NCI-H128 (cell line): ENCODE measurements around the gene CERS6.

ENCODE experiments used
- DNase-seq: peaks from one replicate; lab custom pipeline; 2025; ENCODE audit not compliant: unreplicated experiment; lab: John Stamatoyannopoulos, UW

Gene CERS6

DNA sequence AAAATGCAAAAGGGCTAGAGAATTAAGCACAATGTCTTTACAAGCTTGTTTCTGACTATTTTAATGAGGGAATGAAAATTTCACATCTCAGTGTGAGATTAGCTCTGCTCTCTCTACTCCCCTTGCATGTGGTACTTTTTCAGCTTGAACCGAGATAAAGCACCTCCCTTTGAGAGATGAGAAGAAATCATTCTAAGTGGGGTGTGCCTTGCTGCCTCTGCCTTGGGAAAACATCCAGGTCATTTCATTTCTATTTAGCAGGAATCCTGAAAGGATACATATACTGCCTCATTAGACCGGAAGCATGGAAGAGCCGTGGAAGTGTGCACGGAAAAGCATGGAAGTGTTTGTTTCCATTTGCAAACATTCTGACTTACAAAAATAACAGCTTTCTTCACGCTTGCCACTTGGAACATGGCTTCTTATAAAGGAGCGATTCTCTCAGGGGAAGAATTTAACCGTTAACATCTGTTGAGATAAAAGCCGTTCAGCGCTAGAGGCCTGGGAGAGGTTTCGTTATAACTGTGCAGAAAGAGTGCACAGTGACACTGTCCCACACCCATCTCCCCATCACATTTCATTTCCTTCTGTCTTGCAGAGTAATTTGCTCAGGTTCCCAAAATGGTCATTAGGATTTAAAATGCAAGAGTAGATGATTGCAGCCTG, 363.1 kb downstream of the CERS6 start:
- no peak for DNase-seq

DNA sequence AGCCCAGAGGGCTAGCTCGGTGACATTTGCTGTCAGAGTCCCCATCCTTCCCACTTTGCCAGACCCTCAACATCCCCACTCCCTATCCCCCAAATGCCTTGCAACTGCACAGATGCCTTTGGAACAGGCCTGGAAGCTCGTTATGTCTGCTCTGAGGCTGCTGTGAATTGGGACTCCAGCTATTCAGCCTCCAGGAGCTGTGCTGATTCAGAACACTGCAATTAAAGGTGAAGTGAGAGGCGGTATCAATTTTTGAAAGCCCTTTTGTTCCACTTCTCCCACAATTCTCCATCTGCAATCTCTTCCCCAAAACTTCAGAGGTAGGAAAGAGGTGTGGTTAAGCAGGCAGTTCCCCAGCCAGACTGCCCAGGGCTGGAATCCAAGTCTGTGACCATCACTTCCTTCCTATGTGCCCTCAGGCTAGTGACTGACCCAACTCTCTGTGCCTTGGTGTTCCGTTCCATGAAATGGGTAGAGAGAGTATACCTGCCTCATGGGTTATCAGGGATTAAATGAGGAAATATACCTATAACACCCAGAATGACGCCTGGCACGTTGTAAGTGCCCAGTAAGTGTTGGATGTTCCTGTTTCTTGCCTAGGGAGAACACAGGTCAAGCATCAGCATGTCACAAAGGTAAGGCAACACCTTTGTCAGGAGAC, 363.9 kb downstream of the CERS6 start:
- no peak for DNase-seq

DNA sequence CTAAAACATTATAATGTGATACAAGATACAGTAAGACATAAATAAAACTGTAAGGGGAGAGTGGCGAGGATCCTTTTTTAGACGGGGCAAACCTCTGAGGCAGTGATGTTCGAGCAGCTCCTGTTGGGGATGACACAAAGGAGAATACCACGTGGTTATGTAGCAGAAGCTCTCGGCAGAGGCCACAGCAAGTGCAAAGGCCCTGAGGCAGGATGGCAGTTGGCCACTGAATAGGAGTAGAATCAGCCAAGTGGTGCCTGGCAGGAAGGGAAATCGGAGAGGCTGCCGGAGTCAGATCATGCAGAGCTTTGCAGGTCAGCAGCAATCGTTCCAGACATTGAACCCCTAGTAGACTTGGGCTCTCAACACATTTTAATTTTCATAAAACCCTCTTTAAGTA, 365.5 kb downstream of the CERS6 start:
- no peak for DNase-seq

DNA sequence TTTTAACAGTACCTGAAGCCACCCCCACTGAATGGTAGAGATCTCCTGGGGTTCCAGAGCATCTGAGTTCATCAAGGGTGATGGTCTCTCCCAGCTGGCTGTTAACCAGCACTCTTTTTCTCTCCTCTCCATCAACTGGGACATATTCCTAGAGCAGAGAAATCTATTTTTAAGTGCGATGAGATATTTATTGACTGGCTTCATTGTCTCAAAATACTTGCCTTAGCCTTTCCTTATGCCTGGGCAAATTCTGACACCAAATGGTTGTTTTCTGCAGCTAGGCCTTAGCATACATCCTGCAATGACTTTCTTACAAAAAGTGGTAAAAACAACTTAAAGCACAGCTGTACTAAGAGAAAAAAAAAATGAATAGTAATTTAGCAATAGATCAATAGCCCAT, 365.9 kb downstream of the CERS6 start:
- DNase-seq: no peak
